Mesothelial cell of epicardium (in vitro differentiated cells): ENCODE data around the gene MAGI1. TPM values are rescaled to one million over a fixed set of nuclear protein-coding genes. Genes with fewer than 3 reads are reported as not detected.
"Not testable (repeated sequence)": the region's sequence is repeated elsewhere in the genome, so short reads cannot be mapped to it uniquely, and the experiment has no call there.

Experiments used
- DNase-seq, 2 experiments: peaks; one replicate each; pipeline ENCODE4 v3.0.0; 2021; ENCODE audit warnings: low spot score in 2 of 2; ENCODE audit not compliant: unreplicated experiment in 2 of 2
- H3K27ac Mint-ChIP-seq: 2 replicates; pipeline ENCODE4 v1.8.0; 2021; ENCODE audit warnings: mixed read lengths
- H3K27me3 Mint-ChIP-seq: 2 replicates; pipeline ENCODE4 v1.8.0; 2021; ENCODE audit warnings: low read depth, mixed read lengths
- H3K36me3 Mint-ChIP-seq: 2 replicates; pipeline ENCODE4 v1.8.0; 2021; ENCODE audit warnings: mixed read lengths
- H3K4me1 Mint-ChIP-seq: 2 replicates; pipeline ENCODE4 v1.8.0; 2021; ENCODE audit warnings: mixed read lengths
- H3K4me3 Mint-ChIP-seq: 2 replicates; pipeline ENCODE4 v1.8.0; 2021; ENCODE audit warnings: mild to moderate bottlenecking, moderate library complexity, mixed read lengths
- H3K9me3 Mint-ChIP-seq: 2 replicates; pipeline ENCODE4 v1.8.0; 2021; ENCODE audit warnings: mixed read lengths
- total RNA-seq: library from RNA; stranded (reverse); gene quantifications from 3 replicates; pipeline ENCODE4 v1.2.1, GENCODE V29; 2021
- TF ChIP-seq, protein P1 (sequence below): fragments of 200-600 bp; sonication (generic); IDR thresholded peaks from one replicate; pipeline ENCODE4 v1.5.0; 2021; ENCODE audit warnings: antibody characterized with exemption; ENCODE audit not compliant: unreplicated experiment

MAGI1 gene
- total RNA-seq, 1 donor from 2014 or later, result 65.6 TPM

DNA sequence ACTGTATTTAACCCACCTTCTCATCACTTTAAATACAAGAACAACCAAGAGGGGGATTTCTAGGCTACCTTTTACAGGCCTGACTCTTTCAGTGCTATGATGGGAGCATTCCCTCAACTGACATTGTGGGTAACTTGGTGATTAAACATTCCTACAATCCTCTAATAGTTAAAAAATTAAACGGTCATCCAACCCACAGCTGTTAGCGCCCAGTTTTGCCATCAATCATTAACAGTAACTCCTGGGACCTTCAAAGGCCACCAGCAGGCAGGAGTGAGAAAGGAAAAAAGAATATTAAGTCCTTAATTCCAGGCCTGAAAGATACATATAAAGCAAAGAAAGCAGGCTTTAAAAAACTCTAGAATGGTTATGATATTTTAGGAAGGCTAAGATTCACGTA, 512.1 kb downstream of the MAGI1 start:
- Mint-ChIP-seq H3K4me3 (no peak overlapping the region), H3K27me3 (no peaks in the 10 kb centered on the region), H3K9me3 (no peaks in the 10 kb centered on the region), H3K27ac (no peak overlapping the region), H3K36me3 (no peaks in the 10 kb centered on the region), H3K4me1 (peaks cover 14% of the 10 kb centered on the region)
- TF ChIP-seq, protein P1, sequence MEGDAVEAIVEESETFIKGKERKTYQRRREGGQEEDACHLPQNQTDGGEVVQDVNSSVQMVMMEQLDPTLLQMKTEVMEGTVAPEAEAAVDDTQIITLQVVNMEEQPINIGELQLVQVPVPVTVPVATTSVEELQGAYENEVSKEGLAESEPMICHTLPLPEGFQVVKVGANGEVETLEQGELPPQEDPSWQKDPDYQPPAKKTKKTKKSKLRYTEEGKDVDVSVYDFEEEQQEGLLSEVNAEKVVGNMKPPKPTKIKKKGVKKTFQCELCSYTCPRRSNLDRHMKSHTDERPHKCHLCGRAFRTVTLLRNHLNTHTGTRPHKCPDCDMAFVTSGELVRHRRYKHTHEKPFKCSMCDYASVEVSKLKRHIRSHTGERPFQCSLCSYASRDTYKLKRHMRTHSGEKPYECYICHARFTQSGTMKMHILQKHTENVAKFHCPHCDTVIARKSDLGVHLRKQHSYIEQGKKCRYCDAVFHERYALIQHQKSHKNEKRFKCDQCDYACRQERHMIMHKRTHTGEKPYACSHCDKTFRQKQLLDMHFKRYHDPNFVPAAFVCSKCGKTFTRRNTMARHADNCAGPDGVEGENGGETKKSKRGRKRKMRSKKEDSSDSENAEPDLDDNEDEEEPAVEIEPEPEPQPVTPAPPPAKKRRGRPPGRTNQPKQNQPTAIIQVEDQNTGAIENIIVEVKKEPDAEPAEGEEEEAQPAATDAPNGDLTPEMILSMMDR, result no peak
- DNase-seq, result no peak

DNA sequence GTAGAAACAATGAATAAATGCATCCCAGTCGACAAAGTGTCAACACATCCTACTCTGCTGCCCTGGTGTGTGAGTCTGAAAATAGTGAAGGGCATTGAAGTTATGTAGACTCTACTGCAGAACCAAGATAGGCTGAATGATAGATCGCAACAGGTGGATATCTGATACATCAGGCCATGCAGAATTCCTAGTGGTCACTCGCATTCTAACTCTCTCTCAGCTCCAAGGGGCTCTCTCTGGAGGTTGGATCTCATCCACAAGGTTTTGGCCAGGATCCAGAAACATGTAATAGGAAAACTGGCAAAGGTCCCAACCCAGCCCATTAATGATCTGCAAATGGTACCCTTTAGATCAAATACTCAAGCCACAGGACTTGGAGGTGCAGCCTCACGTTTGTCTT, 514.1 kb downstream of the MAGI1 start:
- Mint-ChIP-seq H3K4me1 (peaks cover 14% of the 10 kb centered on the region), H3K4me3 (no peak overlapping the region), H3K9me3 (no peaks in the 10 kb centered on the region), H3K27me3 (no peaks in the 10 kb centered on the region), H3K27ac (no peak overlapping the region), H3K36me3 (no peaks in the 10 kb centered on the region)
- no peak for DNase-seq
- TF ChIP-seq, protein P1, result no peak

- TF ChIP-seq, protein P1, result no peak
- H3K9me3 Mint-ChIP-seq, result no peaks in the 10 kb centered on the region
Observed at GRCh38 chr3:65523878-65524277, 514.8 kb downstream of the MAGI1 start.

DNA sequence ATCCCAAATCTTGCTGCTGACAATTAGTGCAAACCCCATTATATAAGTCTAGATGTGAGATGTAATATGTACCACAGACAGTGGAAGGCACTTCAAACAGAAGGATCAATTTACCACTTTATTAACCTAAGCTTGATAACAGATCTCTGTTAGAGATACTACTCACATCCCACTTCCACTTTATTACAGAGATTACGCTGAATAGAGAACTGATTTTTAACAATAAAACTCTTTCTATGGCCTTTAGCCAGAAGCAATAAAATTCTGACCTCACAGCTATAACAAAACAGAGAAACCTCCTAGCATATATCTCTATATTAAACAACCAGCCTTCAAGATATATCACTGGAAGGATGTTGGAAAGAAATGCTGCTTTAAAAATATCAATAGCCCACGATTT, 517.7 kb downstream of the MAGI1 start:
- peaks cover 14% of the 10 kb centered on the region for H3K4me1 Mint-ChIP-seq
- H3K27ac Mint-ChIP-seq, result no peak overlapping the region
- no peak for DNase-seq
- H3K4me3 Mint-ChIP-seq, result no peak overlapping the region
- no peaks in the 10 kb centered on the region for H3K27me3 Mint-ChIP-seq
- TF ChIP-seq, protein P1, result no peak
- peaks cover 9% of the 10 kb centered on the region for H3K9me3 Mint-ChIP-seq
- peaks cover 4% of the 10 kb centered on the region for H3K36me3 Mint-ChIP-seq

More at GRCh38 chr3:65523878-65524277, 514.8 kb downstream of the MAGI1 start:
- no peak overlapping the region for H3K27ac Mint-ChIP-seq
- no peak for DNase-seq
- H3K4me1 Mint-ChIP-seq, result peaks cover 14% of the 10 kb centered on the region
- no peak overlapping the region for H3K4me3 Mint-ChIP-seq
- no peaks in the 10 kb centered on the region for H3K27me3 Mint-ChIP-seq
- H3K36me3 Mint-ChIP-seq, result no peaks in the 10 kb centered on the region

GRCh38 chr3:65516998-65517397, 521.7 kb downstream of the MAGI1 start:
- no peak overlapping the region for H3K4me3 Mint-ChIP-seq
- peaks cover 15% of the 10 kb centered on the region for H3K9me3 Mint-ChIP-seq
- H3K4me1 Mint-ChIP-seq, result no peaks in the 10 kb centered on the region
- peaks cover 10% of the 10 kb centered on the region for H3K36me3 Mint-ChIP-seq
- H3K27ac Mint-ChIP-seq, result no peak overlapping the region
- TF ChIP-seq, protein P1, result no peak
- H3K27me3 Mint-ChIP-seq, result no peaks in the 10 kb centered on the region
- no peak for DNase-seq

- not testable (repeated sequence) for H3K27me3 Mint-ChIP-seq, H3K27ac Mint-ChIP-seq, DNase-seq, H3K4me1 Mint-ChIP-seq, H3K4me3 Mint-ChIP-seq
- Mint-ChIP-seq H3K36me3 (peaks cover 13% of the 10 kb centered on the region), H3K9me3 (peaks cover 15% of the 10 kb centered on the region)
Observed at GRCh38 chr3:65514317-65514716, 524.4 kb downstream of the MAGI1 start.

DNA sequence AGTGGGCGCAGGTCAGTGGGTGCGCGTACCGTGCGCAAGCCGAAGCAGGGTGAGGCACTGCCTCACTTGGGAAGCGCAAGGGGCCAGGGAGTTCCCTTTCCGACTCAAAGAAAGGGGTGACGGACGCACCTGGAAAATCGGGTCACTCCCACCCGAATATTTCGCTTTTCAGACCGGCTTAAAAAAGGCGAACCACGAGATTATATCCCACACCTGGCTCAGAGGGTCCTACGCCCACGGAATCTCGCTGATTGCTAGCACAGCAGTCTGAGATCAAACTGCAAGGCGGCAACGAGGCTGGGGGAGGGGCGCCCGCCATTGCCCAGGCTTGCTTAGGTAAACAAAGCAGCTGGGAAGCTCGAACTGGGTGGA, 529.3 kb downstream of the MAGI1 start:
- DNase-seq, H3K9me3 Mint-ChIP-seq, H3K4me1 Mint-ChIP-seq, H3K36me3 Mint-ChIP-seq, H3K27me3 Mint-ChIP-seq: not testable (repeated sequence)
- Mint-ChIP-seq H3K27ac (peak overlapping the region; percentile 71), H3K4me3 (peak overlapping the region; percentile 76)
